Tibial nerve (tissue), 4 donors: ENCODE data around the gene P2RY8.

ENCODE experiments used
- CTCF ChIP-seq, 5 experiments: fragments of 200-600 bp in 3 of 5; fragments of 450-650 bp in 2 of 5; sonication (generic) in 3 of 5; IDR thresholded peaks; one replicate each; pipeline ENCODE4 v1.5.1; 2016 to 2019; ENCODE audit warnings: antibody characterized with exemption in 5 of 5, mild to moderate bottlenecking in 3 of 5, moderate library complexity in 2 of 5
- EP300 ChIP-seq, 2 donors: sonication (generic); formaldehyde crosslinking; IDR thresholded peaks; one replicate each; pipeline ENCODE4 v1.6.1; 2017; ENCODE audit warnings: antibody characterized with exemption in 2 of 2, mild to moderate bottlenecking in 1 of 2
- POLR2A ChIP-seq, 2 donors: fragments of 450-650 bp; IDR thresholded peaks; one replicate each; pipeline ENCODE4 v1.6.1; 2017; ENCODE audit warnings: antibody characterized with exemption in 2 of 2, mild to moderate bottlenecking in 2 of 2, moderate library complexity in 2 of 2

GRCh38 chrX:1442016-1442665 is 94.8 kb downstream of the P2RY8 start:
- TF ChIP-seq EP300 (IDR thresholded peaks at IDR 0.05) = no peak
- no peak for TF ChIP-seq CTCF (IDR thresholded peaks at IDR 0.05)
- TF ChIP-seq POLR2A (IDR thresholded peaks at IDR 0.05) = no peak
